Measurements from ENCODE around the gene CMTM7.

DNA sequence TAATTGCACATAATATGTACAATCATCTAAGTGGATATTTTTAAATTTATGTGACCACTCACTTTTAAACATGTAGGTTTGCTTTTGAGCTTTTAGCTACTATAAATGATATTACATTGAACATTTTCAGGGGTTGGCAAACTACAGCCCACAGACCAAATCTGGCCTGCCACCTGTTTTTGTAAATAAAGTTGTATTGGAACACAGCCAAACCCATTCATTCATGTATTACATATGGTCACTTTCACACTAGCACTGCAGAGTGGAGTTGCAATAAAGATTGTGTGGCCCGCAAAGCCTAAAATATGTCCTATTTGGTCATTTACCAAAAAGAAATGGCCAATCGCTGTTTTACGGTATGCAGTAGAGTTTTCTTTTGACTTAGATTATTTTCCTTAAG lies 21.2 kb downstream of the CMTM7 start:
- TF ChIP-seq EZH2 (IDR thresholded peaks at IDR 0.05): no peak
- TF ChIP-seq, protein P1, sequence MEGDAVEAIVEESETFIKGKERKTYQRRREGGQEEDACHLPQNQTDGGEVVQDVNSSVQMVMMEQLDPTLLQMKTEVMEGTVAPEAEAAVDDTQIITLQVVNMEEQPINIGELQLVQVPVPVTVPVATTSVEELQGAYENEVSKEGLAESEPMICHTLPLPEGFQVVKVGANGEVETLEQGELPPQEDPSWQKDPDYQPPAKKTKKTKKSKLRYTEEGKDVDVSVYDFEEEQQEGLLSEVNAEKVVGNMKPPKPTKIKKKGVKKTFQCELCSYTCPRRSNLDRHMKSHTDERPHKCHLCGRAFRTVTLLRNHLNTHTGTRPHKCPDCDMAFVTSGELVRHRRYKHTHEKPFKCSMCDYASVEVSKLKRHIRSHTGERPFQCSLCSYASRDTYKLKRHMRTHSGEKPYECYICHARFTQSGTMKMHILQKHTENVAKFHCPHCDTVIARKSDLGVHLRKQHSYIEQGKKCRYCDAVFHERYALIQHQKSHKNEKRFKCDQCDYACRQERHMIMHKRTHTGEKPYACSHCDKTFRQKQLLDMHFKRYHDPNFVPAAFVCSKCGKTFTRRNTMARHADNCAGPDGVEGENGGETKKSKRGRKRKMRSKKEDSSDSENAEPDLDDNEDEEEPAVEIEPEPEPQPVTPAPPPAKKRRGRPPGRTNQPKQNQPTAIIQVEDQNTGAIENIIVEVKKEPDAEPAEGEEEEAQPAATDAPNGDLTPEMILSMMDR (IDR thresholded peaks at IDR 0.05): no peak

Data from neural progenitor cell (in vitro differentiated cells).